K562 (cell line): ENCODE data around the gene CMTM4. TPM values are rescaled to one million over a fixed set of nuclear protein-coding genes. Genes with fewer than 3 reads are reported as not detected.
A peak's percentile ranks its signal among the peaks of the same experiment; 100 is the strongest.

Experiments
- JUND ChIP-seq, 2 experiments: IDR thresholded peaks; 2 replicates in 1 of 2; 3 replicates in 1 of 2; pipeline ENCODE4 v1.6.1; 2011; ENCODE audit warnings: borderline replicate concordance in 2 of 2, low read depth in 2 of 2, low read length in 2 of 2, improper control_type of control experiment in 1 of 2, missing biosample characterization in 1 of 2, missing genetic modification characterization in 1 of 2, missing genetic modification reagents in 1 of 2
- PBX2 ChIP-seq, 2 experiments: IDR thresholded peaks in 1 of 2; conservative IDR thresholded peaks in 1 of 2; 2 replicates each; pipeline ENCODE4 v1.6.1; 2016; ENCODE audit warnings: low read depth in 2 of 2, mild to moderate bottlenecking in 1 of 2, missing compliant biosample characterization in 1 of 2, missing genetic modification characterization in 1 of 2, moderate library complexity in 1 of 2
- TAF1 ChIP-seq: IDR thresholded peaks from 2 replicates; pipeline ENCODE4 v1.6.1; 2011; ENCODE audit warnings: mild to moderate bottlenecking, low read length, moderate library complexity; ENCODE audit not compliant: insufficient read depth, control insufficient read depth, severe bottlenecking; ENCODE audit errors: extremely low read depth
- ZNF589 ChIP-seq: fragments of 200-800 bp; sonication (Bioruptor generic); IDR thresholded peaks from 2 replicates; pipeline ENCODE4 v1.6.1; 2016; ENCODE audit warnings: low read depth, missing genetic modification characterization, missing compliant biosample characterization
- polyA plus RNA-seq, 8 experiments: library from polyadenylated mRNA; depleted of rRNA in 4 of 8; stranded (reverse) in 5 of 8; unstranded in 3 of 8; fragments of >200 nt; fragmentation: Nextera tagmentation in 2 of 8; fragmentation: Illumina TruSeq in 1 of 8; extraction: Ambion mirVana in 2 of 8; extraction: Trizol in 1 of 8; gene quantifications; 2 replicates each; pipeline versions ENCODE4 v1.2.1 to v1.2.3, GENCODE V29; 2011 to 2014; ENCODE audit warnings: inconsistent platforms in 1 of 8, missing spikeins in 1 of 8
- total RNA-seq, 7 experiments: library from RNA; depleted of rRNA in 6 of 7; stranded (reverse); fragments of >200 nt in 6 of 7; fragmentation: Illumina TruSeq in 2 of 7; extraction: Trizol in 2 of 7; gene quantifications; 2 replicates each; pipeline versions ENCODE4 v1.2.1 to v1.2.3, GENCODE V29; 2011 to 2021; ENCODE audit warnings: low replicate concordance in 1 of 7
- TF ChIP-seq, protein P1 (sequence below): sonication (generic); formaldehyde crosslinking; IDR thresholded peaks from 2 replicates; pipeline ENCODE4 v1.8.0; 2022; ENCODE audit warnings: mild to moderate bottlenecking, missing genetic modification reagents
- TF ChIP-seq, protein P2 (sequence below): fragments of 250-450 bp; sonication (Bioruptor Pico); IDR thresholded peaks from 2 replicates; pipeline ENCODE4 v1.5.0; 2020; ENCODE audit warnings: mild to moderate bottlenecking
- TF ChIP-seq, protein P3 (sequence below): fragments of 450-650 bp; formaldehyde crosslinking; IDR thresholded peaks from 2 replicates; pipeline ENCODE4 v1.4.0; 2022; ENCODE audit warnings: missing genetic modification characterization
- TF ChIP-seq, protein P4 (sequence below): fragments of 450-650 bp; IDR thresholded peaks from 2 replicates; pipeline ENCODE4 v1.6.1; 2016; ENCODE audit warnings: low read depth

Gene CMTM4
- total and polyA plus RNA-seq, 9 of the 15 experiments (the other 6 are each of a cell fraction or from before 2014, with no cell fraction given), result 2.0 to 21.3 (median 12.5) TPM

- no peak for TF ChIP-seq PBX2 (CRISPR knock-in tag; IDR thresholded peaks at IDR 0.05; ENCODE audit: low read depth)
- TF ChIP-seq PBX2 (tag; conservative IDR thresholded peaks at IDR 0.05; ENCODE audit: low read depth), result no peak
- TF ChIP-seq, protein P1, sequence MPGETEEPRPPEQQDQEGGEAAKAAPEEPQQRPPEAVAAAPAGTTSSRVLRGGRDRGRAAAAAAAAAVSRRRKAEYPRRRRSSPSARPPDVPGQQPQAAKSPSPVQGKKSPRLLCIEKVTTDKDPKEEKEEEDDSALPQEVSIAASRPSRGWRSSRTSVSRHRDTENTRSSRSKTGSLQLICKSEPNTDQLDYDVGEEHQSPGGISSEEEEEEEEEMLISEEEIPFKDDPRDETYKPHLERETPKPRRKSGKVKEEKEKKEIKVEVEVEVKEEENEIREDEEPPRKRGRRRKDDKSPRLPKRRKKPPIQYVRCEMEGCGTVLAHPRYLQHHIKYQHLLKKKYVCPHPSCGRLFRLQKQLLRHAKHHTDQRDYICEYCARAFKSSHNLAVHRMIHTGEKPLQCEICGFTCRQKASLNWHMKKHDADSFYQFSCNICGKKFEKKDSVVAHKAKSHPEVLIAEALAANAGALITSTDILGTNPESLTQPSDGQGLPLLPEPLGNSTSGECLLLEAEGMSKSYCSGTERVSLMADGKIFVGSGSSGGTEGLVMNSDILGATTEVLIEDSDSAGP (CRISPR knock-in tag), result no peak
- TF ChIP-seq, protein P2, sequence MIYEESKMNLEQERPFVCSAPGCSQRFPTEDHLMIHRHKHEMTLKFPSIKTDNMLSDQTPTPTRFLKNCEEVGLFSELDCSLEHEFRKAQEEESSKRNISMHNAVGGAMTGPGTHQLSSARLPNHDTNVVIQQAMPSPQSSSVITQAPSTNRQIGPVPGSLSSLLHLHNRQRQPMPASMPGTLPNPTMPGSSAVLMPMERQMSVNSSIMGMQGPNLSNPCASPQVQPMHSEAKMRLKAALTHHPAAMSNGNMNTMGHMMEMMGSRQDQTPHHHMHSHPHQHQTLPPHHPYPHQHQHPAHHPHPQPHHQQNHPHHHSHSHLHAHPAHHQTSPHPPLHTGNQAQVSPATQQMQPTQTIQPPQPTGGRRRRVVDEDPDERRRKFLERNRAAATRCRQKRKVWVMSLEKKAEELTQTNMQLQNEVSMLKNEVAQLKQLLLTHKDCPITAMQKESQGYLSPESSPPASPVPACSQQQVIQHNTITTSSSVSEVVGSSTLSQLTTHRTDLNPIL (CRISPR knock-in tag), result no peak
- TF ChIP-seq, protein P3, sequence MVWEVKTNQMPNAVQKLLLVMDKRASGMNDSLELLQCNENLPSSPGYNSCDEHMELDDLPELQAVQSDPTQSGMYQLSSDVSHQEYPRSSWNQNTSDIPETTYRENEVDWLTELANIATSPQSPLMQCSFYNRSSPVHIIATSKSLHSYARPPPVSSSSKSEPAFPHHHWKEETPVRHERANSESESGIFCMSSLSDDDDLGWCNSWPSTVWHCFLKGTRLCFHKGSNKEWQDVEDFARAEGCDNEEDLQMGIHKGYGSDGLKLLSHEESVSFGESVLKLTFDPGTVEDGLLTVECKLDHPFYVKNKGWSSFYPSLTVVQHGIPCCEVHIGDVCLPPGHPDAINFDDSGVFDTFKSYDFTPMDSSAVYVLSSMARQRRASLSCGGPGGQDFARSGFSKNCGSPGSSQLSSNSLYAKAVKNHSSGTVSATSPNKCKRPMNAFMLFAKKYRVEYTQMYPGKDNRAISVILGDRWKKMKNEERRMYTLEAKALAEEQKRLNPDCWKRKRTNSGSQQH, result no peak
- 0 out of 2 replicates have a peak, but pooled peaks have one; percentile 40 for TF ChIP-seq JUND (IDR thresholded peaks at IDR 0.05; ENCODE audit: borderline replicate concordance, low read depth, low read length)
- no peak for TF ChIP-seq JUND (tag; IDR thresholded peaks at IDR 0.05; ENCODE audit: borderline replicate concordance, low read depth, low read length)
- peak; percentile 53 for TF ChIP-seq TAF1
- TF ChIP-seq, protein P4, sequence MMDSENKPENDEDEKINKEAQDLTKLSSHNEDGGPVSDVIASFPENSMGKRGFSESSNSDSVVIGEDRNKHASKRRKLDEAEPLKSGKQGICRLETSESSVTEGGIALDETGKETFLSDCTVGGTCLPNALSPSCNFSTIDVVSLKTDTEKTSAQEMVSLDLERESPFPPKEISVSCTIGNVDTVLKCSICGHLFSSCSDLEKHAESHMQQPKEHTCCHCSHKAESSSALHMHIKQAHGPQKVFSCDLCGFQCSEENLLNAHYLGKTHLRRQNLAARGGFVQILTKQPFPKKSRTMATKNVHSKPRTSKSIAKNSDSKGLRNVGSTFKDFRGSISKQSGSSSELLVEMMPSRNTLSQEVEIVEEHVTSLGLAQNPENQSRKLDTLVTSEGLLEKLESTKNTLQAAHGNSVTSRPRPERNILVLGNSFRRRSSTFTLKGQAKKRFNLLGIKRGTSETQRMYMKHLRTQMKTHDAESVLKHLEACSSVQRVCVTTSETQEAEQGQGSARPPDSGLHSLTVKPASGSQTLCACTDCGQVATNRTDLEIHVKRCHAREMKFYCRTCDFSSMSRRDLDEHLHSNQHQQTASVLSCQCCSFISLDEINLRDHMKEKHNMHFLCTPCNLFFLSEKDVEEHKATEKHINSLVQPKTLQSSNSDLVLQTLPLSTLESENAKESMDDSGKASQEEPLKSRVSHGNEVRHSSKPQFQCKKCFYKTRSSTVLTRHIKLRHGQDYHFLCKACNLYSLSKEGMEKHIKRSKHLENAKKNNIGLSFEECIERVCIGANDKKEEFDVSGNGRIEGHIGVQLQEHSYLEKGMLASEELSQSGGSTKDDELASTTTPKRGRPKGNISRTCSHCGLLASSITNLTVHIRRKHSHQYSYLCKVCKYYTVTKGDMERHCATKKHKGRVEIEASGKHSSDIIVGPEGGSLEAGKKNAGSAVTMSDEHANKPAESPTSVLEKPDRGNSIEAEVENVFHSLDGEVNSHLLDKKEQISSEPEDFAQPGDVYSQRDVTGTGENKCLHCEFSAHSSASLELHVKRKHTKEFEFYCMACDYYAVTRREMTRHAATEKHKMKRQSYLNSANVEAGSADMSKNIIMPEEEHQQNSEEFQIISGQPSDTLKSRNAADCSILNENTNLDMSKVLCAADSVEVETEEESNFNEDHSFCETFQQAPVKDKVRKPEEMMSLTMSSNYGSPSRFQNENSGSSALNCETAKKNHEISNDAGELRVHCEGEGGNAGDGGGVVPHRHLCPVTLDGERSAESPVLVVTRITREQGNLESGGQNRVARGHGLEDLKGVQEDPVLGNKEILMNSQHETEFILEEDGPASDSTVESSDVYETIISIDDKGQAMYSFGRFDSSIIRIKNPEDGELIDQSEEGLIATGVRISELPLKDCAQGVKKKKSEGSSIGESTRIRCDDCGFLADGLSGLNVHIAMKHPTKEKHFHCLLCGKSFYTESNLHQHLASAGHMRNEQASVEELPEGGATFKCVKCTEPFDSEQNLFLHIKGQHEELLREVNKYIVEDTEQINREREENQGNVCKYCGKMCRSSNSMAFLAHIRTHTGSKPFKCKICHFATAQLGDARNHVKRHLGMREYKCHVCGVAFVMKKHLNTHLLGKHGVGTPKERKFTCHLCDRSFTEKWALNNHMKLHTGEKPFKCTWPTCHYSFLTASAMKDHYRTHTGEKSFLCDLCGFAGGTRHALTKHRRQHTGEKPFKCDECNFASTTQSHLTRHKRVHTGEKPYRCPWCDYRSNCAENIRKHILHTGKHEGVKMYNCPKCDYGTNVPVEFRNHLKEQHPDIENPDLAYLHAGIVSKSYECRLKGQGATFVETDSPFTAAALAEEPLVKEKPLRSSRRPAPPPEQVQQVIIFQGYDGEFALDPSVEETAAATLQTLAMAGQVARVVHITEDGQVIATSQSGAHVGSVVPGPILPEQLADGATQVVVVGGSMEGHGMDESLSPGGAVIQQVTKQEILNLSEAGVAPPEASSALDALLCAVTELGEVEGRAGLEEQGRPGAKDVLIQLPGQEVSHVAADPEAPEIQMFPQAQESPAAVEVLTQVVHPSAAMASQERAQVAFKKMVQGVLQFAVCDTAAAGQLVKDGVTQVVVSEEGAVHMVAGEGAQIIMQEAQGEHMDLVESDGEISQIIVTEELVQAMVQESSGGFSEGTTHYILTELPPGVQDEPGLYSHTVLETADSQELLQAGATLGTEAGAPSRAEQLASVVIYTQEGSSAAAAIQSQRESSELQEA, result no peak
- no peak for TF ChIP-seq ZNF589 (CRISPR knock-in tag)
Measured at GRCh38 chr16:66605177-66605978, 91.2 kb downstream of the CMTM4 start (continued).
